Body of pancreas (tissue), 4 donors: ENCODE results near the gene ICOSLG.

Source experiments
- POLR2A ChIP-seq, 3 donors: fragments of 450-650 bp; IDR thresholded peaks; one replicate each; pipeline ENCODE4 v1.6.1; 2016; ENCODE audit warnings: antibody characterized with exemption in 3 of 3, mild to moderate bottlenecking in 2 of 3
- TF ChIP-seq, protein P1 (sequence below), 7 experiments: fragments of 450-650 bp in 4 of 7; fragments of 200-600 bp in 3 of 7; sonication (generic) in 3 of 7; IDR thresholded peaks; one replicate each; pipeline ENCODE4 v1.5.1; 2016 to 2019; ENCODE audit warnings: antibody characterized with exemption in 7 of 7

DNA sequence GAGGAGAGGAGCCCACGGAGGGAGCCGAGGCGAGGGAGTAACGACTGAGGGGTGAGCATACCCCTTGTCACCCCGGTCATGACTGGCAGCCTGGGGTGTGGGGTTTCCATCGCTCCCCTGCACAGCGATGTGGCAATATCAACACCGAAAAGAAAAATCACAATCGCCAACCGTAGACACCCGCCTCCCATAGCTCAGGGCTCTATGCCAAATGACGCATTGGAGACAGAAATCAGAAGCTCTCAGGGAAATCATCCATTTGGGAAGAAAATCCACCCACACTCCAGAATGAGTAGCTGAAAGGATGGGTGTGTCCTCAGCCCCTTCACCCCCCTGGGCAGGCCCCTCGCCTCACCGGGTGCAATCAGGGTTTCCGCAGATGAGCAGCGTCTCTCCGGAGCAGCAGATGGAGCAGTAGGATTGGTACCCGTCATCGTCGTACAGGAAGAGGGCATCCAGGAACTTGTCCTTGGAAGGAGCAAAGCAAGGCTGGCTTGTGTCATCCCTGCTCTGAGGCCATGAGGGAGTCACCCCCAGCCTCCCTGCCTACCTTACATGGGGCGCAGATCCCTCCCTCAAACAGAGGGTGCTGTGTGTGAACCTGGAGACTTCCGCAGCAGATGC lies 18.5 kb upstream of the ICOSLG start:
- TF ChIP-seq, protein P1, sequence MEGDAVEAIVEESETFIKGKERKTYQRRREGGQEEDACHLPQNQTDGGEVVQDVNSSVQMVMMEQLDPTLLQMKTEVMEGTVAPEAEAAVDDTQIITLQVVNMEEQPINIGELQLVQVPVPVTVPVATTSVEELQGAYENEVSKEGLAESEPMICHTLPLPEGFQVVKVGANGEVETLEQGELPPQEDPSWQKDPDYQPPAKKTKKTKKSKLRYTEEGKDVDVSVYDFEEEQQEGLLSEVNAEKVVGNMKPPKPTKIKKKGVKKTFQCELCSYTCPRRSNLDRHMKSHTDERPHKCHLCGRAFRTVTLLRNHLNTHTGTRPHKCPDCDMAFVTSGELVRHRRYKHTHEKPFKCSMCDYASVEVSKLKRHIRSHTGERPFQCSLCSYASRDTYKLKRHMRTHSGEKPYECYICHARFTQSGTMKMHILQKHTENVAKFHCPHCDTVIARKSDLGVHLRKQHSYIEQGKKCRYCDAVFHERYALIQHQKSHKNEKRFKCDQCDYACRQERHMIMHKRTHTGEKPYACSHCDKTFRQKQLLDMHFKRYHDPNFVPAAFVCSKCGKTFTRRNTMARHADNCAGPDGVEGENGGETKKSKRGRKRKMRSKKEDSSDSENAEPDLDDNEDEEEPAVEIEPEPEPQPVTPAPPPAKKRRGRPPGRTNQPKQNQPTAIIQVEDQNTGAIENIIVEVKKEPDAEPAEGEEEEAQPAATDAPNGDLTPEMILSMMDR (IDR thresholded peaks at IDR 0.05): no peak
- TF ChIP-seq POLR2A (IDR thresholded peaks at IDR 0.05): no peak
